ENCODE data around the gene PTPRQ. TPM values are rescaled to one million over a fixed set of nuclear protein-coding genes. Genes with fewer than 3 reads are reported as not detected.

PTPRQ gene
- total RNA-seq, 2 donors from 2014 or later, result 11.9 to 17.6 TPM

DNA sequence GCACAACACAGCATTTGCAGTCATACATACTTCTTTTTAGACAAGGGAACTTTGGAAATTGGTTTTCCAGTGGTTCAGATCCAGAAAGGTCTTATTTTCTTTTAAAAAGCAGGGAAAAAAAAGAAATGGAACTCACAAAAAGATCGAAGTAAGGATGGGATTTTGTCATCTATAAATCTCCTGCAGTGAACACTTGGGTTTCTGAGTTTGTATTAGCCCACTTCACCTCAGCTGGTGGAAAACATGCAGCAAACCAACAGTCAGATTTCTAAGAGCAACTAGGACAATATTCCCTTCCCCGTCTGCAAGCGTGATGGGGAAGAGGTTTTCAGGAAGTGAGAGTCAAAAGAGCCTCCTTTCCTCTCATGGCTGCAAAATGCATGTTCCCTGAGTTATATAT lies 277.3 kb downstream of the PTPRQ start:
- TF ChIP-seq, protein P1, sequence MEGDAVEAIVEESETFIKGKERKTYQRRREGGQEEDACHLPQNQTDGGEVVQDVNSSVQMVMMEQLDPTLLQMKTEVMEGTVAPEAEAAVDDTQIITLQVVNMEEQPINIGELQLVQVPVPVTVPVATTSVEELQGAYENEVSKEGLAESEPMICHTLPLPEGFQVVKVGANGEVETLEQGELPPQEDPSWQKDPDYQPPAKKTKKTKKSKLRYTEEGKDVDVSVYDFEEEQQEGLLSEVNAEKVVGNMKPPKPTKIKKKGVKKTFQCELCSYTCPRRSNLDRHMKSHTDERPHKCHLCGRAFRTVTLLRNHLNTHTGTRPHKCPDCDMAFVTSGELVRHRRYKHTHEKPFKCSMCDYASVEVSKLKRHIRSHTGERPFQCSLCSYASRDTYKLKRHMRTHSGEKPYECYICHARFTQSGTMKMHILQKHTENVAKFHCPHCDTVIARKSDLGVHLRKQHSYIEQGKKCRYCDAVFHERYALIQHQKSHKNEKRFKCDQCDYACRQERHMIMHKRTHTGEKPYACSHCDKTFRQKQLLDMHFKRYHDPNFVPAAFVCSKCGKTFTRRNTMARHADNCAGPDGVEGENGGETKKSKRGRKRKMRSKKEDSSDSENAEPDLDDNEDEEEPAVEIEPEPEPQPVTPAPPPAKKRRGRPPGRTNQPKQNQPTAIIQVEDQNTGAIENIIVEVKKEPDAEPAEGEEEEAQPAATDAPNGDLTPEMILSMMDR (IDR thresholded peaks at IDR 0.05), result no peak
- H3K27ac ChIP-seq, result no peak overlapping the region
- no peak overlapping the region for H3K4me3 ChIP-seq
- H3K27me3 ChIP-seq, result no peaks in the 10 kb centered on the region
- H3K9me3 ChIP-seq, result no peaks in the 10 kb centered on the region
- no peaks in the 10 kb centered on the region for H3K4me1 ChIP-seq
- no peak for DNase-seq (ENCODE audit: low spot score)
- H3K36me3 ChIP-seq, result no peaks in the 10 kb centered on the region
